Activated CD8-positive, alpha-beta memory T cell treated with anti-CD3 and anti-CD28 coated beads, Interleukin-2, amount 50 U/mL, for 24 hours (primary cell): ENCODE data around the gene TWF2.

Experiments
- DNase-seq: peaks from one replicate; pipeline ENCODE4 v3.0.0-alpha.2; 2020; ENCODE audit errors: extremely low read depth

Gene TWF2

DNA sequence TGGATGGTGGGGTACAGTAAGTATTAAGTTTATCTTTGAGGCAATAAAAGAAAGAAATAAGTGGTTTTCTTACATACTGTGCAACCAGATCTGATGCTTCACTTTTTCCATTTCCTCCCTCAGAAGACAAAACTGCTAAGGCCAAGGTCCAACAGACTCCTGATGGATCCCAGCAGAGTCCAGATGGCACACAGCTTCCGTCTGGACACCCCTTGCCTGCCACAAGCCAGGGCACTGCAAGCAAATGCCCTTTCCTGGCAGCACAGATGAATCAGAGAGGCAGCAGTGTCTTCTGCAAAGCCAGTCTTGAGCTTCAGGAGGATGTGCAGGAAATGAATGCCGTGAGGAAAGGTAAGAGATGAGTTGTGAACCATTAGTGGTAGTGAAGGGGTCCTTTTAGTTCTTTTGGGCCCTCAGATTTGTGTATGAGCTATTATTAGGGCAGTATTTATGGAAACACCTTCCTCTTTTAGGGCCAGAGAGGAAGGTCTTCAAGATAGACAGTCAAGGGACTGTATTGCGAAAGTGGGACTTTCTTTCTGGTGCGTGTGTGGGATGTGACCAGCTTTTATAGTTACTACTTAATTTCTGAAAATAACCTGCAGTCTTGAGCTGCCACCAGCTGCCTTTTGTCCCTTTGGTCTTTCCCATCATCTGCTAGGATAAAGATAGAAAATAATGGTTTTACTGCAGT lies 36.4 kb downstream of the TWF2 start:
- no peak for DNase-seq

DNA sequence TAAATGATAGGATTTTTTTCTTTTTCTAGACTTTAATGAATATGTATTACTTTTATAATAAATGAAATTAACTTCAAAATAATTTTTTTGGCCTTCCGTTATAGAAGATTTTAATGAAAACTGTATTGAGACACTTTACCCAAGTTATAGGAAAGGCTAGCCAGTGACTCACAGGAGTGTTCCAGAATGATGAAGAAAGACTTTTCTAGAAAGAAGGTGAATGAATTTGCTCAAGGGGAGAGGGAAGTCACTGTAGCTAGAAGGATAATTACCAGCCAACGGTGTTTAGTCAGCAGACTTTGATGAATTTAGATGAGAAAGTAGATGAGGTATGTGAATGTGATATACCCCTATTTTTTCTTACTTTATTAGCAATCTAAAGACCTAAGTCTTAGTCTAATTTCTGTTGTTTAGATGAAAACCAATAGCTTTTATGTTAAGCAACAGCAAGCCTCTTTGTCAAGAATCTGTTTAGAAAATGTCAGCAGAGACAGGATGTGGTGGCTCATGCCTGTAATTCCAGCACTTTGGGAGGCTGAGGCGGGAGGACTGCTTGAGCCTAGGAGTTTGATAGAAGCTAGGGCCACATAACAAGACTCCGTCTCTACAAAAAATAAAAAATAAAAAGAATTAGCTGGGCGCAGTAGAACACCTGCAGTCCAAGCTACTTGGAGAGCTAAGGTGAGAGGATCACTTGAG lies 37.8 kb downstream of the TWF2 start:
- DNase-seq, result no peak

DNA sequence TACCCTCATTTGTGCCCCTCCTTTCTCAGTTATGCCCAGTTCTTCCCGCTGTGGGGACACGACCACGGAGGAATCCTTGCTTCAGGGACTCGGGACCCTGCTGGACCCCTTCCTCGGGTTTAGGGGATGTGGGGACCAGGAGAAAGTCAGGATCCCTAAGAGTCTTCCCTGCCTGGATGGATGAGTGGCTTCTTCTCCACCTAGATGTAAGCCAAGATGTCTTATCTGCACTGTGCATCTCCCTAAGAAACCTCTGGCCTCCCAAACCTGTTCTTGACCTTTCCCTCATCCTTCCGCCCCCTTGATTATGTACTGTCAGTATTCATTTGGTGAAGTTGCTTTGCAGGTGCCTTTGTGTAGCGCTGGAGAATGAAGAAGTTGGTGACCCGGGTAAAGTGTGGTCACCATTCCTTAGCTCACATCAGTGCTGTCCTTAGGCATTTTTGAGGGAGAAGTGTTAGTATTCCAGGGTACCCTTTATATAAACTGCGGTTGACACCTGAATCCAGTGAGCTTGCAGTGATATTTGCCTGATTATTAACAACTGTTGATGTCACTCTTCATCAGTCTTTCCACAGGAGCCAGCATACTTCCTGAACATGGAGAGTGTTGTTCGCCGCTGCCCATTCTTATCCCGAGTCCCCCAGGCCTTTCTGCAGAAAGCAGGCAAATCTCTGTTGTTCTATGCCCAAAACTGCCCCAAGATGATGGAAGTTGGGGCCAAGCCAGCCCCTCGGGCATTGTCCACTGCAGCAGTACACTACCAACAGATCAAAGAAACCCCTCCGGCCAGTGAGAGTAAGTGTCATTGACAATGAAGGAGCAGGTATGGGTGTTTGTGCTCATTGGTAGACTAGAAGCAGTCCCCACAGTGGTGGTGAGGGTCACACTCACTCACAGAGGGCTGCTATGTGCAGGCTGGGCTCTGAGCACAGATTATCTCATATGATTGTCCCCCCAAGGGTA lies 40.0 kb downstream of the TWF2 start:
- no peak for DNase-seq

- peak; percentile 69 for DNase-seq
These were observed 40.9 kb downstream of the TWF2 start, which contains the start of gene ALAS1 for GRCh38 chr3:52197842-52198625. ALAS1 (plus strand) TSS chr3:52198160; CDS start chr3:52199242, 1,082 bp downstream.

DNA sequence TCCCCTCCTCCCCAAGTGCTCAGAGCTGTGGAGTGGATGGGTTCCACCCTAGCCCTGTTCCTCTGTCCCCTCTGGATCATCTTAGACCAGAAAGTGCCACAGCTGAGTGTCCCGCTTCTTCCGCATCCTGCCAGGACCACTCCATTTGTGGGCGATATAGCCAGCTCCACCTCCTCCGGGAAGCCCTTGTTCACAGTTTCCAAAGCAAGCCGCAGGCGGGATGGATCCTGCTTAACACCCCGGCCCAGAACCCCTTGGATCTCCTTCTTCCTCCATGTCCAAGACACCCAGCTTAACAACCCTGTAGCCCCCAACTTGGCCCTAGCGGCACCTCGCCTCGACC lies 41.5 kb downstream of the TWF2 start:
- no peak for DNase-seq

- no peak for DNase-seq
These were observed 42.0 kb downstream of the TWF2 start for GRCh38 chr3:52196977-52197376.

GRCh38 chr3:52195823-52196331 lies 43.1 kb downstream of the TWF2 start:
- no peak for DNase-seq

- DNase-seq, result no peak
These were observed 43.7 kb downstream of the TWF2 start for GRCh38 chr3:52195291-52195597.

GRCh38 chr3:52194485-52195290 lies 44.3 kb downstream of the TWF2 start:
- no peak for DNase-seq

DNA sequence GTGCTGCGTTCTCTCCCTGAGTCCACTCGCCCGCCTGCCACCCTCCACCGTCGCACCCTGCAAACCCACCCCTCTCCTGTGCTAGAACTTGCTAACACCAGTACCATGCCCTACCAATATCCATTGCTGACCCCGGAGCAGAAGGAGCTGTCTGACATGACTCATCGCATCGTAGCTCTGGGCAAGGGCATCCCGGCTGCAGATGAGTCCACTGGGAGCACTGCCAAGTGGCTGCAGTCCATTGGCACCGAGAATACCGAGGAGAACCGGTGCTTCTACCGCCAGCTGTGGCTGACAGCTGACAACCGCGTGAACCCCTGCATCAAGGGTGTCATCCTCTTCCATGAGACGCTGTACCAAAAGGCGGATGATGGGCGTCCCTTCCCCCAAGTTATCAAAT lies 45.9 kb downstream of the TWF2 start:
- DNase-seq, result no peak

GRCh38 chr3:52191663-52192062 lies 47.3 kb downstream of the TWF2 start:
- no peak for DNase-seq

GRCh38 chr3:52190294-52191074 lies 48.5 kb downstream of the TWF2 start:
- no peak for DNase-seq

DNA sequence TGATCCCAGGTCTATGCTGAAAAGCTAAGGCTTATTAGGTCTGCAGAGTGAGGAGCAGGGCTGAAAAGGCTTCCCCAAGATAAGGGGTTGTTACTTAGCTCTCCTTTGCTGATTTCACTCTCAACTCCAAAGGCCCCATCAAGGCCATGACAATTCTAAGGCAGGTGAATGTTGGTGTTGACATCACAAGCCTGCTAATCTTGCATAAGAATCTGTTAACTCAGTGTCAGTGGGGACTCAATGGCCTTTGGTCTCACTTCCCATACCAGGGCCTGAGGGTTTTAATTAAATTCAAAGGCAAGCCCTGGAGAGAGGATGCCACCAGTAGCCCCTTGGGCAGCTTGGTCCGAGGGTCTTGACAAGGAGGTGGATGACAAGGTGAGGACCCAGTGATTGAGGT lies 50.4 kb downstream of the TWF2 start:
- no peak for DNase-seq

DNA sequence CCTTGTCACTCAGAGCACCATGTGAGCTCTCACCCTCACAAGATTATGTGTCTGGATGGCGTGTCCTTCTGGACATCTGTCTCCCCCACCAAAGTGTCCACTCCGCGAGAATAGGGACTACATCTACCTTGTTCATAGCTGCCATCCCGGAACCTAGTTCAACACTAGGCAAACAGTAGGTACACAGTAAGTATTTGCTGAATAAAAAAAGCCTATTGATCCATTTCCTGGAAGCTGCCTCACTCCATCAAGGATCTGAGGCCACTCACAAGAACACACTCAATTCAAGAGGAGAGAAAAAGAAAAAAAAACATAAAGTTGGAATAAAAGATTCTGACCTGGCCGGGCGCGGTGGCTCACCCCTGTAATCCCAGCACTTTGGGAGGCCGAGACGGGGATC lies 52.2 kb downstream of the TWF2 start:
- no peak for DNase-seq

GRCh38 chr3:52185837-52186236 lies 53.1 kb downstream of the TWF2 start:
- no peak for DNase-seq

DNA sequence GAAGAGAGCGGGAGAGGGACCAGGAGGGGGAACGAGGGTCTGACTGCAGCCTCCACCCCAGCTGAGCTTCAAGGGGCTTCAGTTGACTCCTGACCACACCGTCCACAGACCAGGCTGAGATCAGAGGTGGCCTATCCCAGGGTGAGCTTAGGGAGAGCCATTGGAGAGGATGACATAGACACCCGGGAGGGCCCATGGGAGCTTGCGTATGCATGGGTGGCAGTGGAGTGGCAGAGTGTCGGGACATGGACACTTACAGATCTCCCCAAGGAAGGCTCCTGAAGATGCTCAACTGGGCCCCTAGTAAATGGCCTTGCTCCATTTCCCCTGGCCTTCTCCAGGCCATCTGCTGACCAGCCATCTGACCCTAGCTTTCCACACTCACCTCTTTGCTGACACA lies 53.6 kb downstream of the TWF2 start:
- DNase-seq, result no peak

DNA sequence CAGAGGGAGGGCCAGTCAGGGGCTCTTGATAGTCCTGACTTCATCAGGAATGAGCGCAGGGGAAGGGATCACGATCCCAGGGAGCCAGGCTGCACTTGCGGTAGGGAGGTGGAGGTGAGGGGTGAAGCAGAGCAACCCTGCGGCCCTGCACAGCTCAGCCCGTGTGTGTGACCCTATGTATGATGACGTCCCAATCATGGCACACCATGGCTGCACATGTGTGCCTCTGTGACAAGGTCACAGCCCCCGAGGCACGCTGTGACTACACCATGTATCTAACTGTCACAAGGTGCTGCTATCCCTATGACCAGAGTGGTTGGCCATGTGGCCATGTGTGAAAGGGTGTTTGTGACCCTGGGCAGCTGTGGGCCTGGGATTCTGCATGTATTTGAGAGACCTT lies 54.3 kb downstream of the TWF2 start:
- DNase-seq, result no peak

DNA sequence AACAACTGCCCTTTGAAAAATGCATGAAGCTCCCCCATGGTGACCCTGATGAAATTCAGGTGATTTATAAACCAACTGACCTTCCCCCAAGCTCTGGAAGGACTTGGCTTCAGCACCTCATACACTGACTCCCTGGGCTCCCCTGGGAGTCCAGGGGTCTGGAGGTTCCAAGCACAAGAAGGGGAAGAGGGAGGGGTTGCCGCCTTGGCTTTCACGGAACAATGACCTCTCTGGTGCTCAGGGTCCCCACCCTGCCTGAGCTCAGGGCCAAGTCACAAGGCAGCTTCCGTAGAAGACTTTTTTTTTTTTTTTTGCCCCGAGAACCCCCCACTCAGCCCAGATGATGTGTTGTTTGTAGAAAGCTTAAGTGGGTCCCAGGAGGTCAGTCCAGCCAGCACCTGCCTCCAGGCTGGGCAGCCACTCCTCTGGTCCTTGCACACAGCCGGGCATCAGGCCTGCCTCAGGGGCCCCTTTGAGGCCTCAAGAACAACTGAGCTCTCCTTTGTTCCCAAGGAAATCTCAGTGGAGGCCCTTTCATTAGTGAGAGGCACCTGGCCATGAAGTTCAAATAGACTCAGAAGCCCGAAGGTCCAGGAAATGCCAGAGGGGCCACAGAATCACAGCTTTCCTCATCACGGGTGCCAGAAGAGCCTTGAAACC lies 55.0 kb downstream of the TWF2 start:
- DNase-seq, result no peak

- no peak for DNase-seq
These were observed 56.3 kb downstream of the TWF2 start for GRCh38 chr3:52182691-52183090.
